Stimulated activated naive CD8-positive, alpha-beta T cell treated with anti-CD3 and anti-CD28 coated beads, Interleukin-15, Interleukin-2, amounts not matched to agents 100 U/mL and 50 U/mL, for 24 hours (primary cell): ENCODE measurements around the gene PNPLA6.
A peak's percentile ranks its signal among the peaks of the same experiment; 100 is the strongest.
"Not testable (repeated sequence)": the region's sequence is repeated elsewhere in the genome, so short reads cannot be mapped to it uniquely, and the experiment has no call there.

Experiments used
- ATAC-seq: fragments of 150-1000 bp; cut with Tn5 transposase; one replicate; pipeline ENCODE4 v1.10.0; 2021
- DNase-seq: peaks from one replicate; pipeline ENCODE4 v3.0.0; 2021

PNPLA6 gene

DNA sequence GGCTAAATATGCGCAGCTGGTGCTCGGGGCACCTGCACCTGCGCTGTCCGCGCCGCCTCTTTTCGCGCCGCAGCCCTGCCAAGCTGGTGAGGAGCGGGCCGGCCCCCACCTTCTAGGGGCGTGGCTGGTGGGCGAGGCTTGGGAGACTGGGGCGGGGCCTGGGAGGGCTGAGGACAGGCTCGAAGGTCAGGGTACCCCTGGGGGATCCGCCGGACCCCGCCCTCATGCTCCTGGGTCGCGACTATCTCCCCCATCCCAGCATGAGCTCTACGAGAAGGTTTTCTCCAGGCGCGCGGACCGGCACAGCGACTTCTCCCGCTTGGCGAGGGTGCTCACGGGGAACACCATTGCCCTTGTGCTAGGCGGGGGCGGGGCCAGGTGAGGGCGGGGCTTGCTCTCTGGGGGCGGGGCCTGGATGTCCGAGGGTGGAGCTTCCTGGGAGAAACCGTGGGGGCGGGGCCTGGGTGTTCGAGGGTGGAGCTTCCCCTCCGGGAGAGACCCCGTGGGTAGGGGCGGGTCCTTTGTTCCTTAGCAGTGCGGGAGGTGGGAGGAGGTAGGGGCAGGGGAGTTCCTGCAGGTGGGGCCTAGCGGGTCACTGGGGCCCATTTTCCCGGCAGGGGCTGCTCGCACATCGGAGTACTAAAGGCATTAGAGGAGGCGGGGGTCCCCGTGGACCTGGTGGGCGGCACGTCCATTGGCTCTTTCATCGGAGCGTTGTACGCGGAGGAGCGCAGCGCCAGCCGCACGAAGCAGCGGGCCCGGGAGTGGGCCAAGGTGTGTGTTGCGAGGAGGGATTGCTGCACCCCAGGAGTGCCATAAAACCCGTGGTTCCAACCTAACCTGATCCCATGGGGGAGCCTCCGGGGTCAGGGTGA lies 19.7 kb downstream of the PNPLA6 start:
- ATAC-seq (no peak), DNase-seq (peak; percentile 58)

GRCh38 chr19:7556696-7557315 lies 21.3 kb downstream of the PNPLA6 start:
- ATAC-seq (no peak), DNase-seq (no peak)

GRCh38 chr19:7558667-7559066 lies 23.1 kb downstream of the PNPLA6 start:
- no peak for DNase-seq
- no peak for ATAC-seq

- ATAC-seq (no peak), DNase-seq (no peak)
Measured at GRCh38 chr19:7559102-7559501, 23.6 kb downstream of the PNPLA6 start.

- ATAC-seq = no peak
Measured at GRCh38 chr19:7560255-7560654, 24.7 kb downstream of the PNPLA6 start.

DNA sequence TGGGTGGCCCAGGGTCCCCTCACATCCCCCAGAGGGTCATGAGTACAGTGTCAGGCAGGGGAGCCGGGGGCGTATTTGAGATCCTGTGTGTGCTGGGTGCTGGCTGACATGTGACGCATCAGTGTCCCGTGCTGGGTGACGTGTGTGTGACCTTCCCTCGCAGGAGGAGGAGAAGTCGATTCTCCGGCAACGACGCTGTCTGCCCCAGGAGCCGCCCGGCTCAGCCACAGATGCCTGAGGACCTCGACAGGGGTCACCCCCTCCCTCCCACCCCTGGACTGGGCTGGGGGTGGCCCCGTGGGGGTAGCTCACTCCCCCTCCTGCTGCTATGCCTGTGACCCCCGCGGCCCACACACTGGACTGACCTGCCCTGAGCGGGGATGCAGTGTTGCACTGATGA lies 25.8 kb downstream of the PNPLA6 start:
- ATAC-seq = no peak

More at GRCh38 chr19:7560255-7560654, 24.7 kb downstream of the PNPLA6 start:
- no peak for DNase-seq

GRCh38 chr19:7562646-7563393 lies 27.3 kb downstream of the PNPLA6 start:
- DNase-seq = no peak
- no peak for ATAC-seq

More for the DNA sequence above, 25.8 kb downstream of the PNPLA6 start:
- DNase-seq = no peak

- ATAC-seq (no peak), DNase-seq (no peak)
Measured at GRCh38 chr19:7564866-7565265, 29.3 kb downstream of the PNPLA6 start.

- no peak for DNase-seq
- no peak for ATAC-seq
Measured at GRCh38 chr19:7565332-7565731, 29.8 kb downstream of the PNPLA6 start.

DNA sequence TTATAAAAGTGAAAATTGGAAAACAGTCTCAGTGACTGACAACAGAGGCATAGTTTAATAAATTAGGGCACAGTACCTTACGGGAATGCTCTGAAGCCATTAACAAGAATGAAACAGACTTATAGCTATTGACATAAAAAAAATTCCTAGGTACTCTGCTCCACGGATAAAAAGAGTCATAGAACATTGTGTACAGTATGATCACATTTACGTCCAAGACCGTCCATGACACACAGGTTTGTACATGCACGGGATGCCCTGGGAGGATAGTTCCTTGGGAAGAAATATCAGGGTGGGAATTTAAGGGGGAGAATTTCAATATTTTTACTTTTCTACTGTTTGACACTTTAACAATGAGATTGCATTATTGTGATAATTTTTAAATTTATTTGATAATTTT lies 35.2 kb downstream of the PNPLA6 start:
- DNase-seq (no peak), ATAC-seq (no peak)

DNA sequence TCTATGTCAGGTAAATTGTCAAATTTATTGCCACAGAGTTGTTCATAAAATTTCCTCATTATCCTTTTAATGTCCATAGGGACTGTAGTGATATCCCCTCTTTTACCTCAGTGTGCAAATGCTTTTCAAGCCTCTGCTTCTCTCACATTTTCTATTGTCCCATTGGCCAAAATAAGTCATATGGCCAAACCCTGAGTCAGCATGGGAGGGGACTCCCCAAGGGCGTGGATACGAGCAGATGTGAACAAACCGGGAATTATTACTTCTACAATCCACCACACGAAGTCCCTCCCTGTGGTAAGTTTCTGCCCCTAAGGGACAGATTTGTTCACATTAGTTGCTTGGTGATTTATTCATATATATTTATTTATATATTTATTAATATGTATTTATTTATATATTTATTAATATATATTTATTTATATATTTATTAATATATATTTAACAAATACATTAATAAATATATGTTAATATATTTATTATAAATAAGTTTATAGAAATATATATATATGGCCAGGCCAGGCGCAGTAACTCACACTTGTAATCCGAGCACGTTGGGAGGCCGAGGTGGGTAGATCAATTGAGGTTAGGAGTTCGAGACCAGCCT lies 40.0 kb downstream of the PNPLA6 start:
- no peak for DNase-seq
- no peak for ATAC-seq

DNA sequence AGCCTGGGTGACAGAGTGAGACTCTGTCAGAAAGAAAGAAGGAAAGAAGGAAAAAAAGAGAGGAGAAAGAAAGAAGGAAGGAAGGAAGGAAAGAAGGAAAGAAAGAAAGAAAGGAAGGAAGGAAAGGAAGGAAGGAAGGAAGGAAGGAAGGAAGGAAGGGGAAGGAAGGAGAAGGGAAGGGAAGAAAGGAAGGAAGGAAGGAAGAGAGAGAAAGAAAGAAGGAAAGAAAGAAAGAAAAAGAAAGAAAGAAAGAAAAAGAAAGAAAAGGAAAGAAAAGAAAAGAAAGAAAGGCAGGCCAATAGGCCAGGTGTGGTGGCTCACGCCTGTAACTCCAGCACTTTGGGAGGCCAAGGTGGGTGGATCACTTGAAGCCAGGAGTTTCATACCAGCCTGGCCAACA lies 41.9 kb downstream of the PNPLA6 start:
- DNase-seq = not testable (repeated sequence)

DNA sequence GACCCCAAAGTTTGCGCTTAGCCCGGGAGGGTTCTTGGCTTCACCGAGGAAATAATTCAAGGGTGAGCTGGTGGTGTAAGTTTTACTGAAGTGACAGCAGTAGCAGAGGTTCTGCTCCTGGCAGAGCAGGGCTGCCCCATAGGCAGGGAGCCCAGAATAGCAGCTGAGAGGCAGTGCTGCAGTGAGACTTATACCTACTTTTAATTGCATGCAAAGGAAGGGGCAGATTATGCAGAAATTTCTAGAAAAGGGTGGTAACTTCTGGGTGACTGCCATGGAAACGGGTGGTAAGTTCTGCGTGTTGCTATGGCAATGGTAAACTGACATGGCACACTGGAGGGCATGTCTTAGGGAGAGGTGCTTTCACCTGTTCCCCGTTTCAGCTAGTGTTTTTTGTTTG lies 42.6 kb downstream of the PNPLA6 start:
- DNase-seq (no peak), ATAC-seq (no peak)

More for the DNA sequence above, 41.9 kb downstream of the PNPLA6 start:
- not testable (repeated sequence) for ATAC-seq

GRCh38 chr19:7579182-7579581 lies 43.7 kb downstream of the PNPLA6 start:
- DNase-seq = no peak
- ATAC-seq = no peak

GRCh38 chr19:7582446-7582845 lies 46.9 kb downstream of the PNPLA6 start:
- DNase-seq (no peak), ATAC-seq (no peak)

GRCh38 chr19:7589822-7590221 lies 54.3 kb downstream of the PNPLA6 start:
- ATAC-seq = no peak

DNA sequence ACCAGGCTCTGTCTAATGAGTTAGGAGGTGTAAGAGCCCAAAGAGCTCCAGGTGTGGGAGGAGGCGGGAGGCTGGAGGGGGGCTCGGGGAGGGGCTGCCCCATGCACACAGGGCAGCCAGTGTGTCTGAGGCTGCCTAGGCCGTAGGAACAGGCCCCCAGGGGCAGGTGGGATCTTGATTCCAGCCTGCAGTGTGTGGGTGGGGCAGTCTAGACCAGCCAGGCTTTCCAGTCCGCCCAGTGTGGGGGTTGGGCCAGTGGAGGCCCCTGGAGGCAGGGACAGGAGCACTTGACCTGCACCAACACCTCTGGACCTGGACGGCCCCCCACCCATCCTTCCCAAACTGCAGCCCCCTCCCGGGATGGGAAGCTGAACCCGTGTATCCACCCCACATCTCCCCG lies 54.7 kb downstream of the PNPLA6 start:
- ATAC-seq (no peak), DNase-seq (no peak)

More at GRCh38 chr19:7589822-7590221, 54.3 kb downstream of the PNPLA6 start:
- no peak for DNase-seq

GRCh38 chr19:7595466-7596133 lies 60.1 kb downstream of the PNPLA6 start, which contains the start of gene CAMSAP3:
Gene CAMSAP3, plus strand, starts transcription at chr19:7595863. Its CDS starts 140 bp downstream, at chr19:7596003.
- DNase-seq = peak; percentile 57
- peak; percentile 76 for ATAC-seq

DNA sequence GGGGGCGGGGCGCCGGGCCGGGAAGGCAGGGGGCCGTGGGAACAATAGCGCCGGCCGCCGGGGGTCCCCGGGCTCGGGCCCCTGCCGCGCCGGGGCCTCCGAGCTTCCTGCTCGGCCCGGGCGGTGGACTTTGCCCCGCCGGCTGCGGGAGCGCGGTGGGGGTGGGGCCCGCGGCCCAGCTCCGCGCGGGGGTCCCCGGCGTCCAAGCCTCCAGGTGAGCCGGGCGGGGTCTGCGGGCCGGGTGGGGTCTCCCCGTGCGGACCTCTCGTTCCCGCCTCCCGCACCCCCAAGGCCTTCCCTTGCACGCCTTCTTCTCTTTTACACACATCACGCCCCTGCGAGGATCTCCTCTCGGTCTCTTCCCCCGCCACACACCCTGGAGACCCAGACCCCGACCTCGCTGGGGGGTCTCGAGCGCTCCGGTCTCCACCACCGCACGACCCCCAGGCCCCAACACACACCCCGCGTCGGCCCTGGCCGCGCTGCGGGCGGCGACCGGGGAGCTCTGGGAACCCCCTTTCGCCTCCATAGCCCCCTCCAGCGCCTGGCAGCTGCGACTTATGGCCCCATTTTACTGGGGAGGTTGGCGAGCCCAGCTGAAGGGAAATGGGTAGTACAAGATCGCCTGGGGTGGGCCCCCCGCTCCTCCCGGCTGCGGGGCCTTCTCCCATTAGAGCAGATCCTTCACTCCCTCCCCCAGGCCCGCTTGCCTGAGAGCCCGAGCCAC lies 60.9 kb downstream of the PNPLA6 start:
- ATAC-seq (no peak), DNase-seq (no peak)

DNA sequence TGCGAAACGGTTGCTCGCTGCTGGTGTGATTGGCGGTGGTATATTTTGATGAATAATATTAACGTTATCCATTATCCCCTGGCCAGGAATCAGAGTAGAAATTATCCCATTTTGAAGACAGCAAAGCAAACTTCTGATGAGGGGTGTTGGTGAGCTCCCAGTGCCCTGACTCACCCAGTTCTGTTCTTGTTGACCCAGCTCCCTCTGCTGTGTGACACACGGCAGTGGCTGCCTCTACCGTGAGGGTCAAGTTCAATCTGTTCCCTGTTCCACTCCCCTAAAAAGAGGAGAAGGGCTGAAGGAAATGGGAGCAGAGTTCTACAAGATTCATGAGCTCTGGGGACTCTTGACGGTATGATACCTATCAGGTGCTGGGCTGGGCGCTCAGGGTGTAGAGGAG lies 62.2 kb downstream of the PNPLA6 start:
- DNase-seq = no peak
- ATAC-seq = no peak

GRCh38 chr19:7598180-7598579 lies 62.7 kb downstream of the PNPLA6 start:
- ATAC-seq (no peak), DNase-seq (no peak)
